Dermis blood vessel endothelial cell (primary cell): ENCODE measurements around the gene KRT4. TPM values are rescaled to one million over a fixed set of nuclear protein-coding genes. Genes with fewer than 3 reads are reported as not detected.
"Not testable (repeated sequence)": the region's sequence is repeated elsewhere in the genome, so short reads cannot be mapped to it uniquely, and the experiment has no call there.

ENCODE experiments used
- DNase-seq: peaks from one replicate; pipeline ENCODE4 v3.0.0; 2010
- total RNA-seq: library from RNA; depleted of rRNA; stranded (reverse); fragments of >200 nt; gene quantifications from 2 replicates; pipeline ENCODE4 v1.2.3, GENCODE V29; 2014

The KRT4 gene
- total RNA-seq, 1 donor from 2014 or later: not detected

DNA sequence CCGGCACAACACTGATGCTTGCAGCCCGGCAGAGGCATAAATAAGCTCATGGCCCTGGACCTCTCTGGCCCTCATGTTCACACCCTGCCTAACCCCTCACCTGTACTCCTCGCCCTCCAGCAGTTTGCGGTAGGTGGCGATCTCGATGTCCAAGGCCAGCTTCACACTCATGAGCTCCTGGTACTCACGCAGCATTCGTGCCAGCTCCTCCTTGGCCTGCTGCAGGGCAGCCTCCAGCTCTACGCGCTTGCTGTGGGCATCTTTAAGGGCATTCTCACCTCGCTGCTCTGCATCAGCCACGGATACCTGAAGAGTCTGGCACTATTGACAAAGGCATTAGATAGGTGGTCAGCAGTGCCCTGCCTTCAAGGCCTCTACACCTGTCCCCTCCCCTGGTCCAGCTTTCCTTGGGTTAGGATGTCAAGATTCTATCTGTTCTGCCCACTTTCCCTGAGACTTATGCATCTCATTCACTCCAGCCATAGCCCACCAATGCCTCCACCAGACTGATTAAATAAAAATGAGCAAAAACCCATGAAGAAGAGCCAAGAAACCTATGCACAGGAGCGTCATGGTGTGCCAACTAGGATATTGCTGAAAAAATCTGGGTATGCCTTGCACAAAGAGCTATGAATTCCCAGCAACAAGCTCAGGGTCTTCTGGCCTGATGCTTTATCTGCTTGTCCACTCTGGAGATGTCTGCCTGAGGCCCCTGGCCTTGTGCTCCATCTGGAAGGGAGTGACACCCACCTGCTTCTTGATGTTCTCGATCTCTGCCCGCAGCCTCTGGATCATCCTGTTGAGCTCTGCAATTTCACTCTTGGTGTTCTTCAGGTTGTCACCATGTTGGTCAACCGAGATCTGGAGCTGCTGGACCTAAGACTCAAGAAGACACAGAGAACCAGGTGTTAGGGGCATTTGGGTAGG lies 6.1 kb downstream of the KRT4 start:
- no peak for DNase-seq

DNA sequence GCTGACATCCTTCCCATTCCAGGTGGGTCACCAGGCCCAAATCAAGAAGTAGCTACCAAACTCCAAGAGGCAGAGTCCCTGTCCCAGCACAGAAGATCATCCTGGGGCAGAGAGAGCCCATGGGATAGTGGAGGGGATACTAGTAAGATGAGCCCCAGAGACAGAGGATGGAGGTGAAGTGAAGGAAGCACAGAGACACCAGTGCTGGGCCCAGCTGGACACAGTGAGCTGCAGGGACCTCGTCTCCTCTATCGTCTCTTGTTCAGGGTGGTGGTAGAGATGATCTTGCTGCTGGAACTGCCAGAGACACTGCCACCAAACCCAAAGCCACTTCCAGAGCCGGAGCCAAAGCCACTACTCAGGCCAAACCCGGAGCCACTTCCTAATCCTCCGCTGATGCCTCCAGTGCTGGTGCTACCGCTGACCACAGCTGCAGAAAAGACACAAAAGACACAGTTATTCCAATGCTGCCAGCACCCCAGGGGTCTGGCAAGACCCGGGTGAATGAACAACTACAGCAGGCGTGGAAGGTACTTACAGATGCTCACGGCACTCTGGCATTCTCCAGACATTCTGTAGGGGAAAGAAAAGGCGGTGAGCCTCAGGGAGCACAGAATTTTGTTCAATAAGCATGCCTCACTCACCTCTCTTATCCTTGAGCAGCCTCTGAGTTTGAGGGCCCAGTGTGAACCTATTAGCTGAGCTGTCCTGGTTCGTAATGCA lies 6.9 kb downstream of the KRT4 start:
- no peak for DNase-seq

DNA sequence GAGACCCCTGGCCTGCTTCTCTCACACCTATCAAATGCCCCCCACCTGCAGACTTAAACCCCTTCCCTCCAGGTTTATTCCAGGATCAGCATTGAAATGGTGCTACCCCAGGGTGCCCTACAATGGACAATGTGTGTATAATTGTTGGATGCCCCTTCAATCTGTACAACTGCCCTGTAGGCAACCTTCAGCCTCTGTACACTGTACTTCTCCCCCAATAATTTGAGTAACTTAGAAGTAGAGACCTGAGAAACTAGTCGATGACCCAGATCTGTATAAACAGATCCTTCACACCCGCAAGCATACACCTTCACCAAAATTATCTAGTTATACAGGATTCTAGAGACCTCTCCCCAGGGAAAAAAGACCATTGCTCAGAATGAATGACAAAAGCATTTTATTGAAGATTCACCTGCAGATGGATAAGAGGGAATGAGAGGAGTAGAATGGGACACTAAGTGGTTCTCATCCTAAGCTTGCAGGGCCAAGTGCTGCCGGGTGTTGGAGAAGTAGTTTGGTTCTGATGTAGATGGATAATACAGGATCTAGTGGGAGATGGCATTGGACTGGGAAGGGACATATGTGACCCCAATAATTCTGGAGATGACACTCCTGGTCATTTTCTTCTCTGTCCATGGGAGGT lies 7.6 kb downstream of the KRT4 start:
- no peak for DNase-seq

DNA sequence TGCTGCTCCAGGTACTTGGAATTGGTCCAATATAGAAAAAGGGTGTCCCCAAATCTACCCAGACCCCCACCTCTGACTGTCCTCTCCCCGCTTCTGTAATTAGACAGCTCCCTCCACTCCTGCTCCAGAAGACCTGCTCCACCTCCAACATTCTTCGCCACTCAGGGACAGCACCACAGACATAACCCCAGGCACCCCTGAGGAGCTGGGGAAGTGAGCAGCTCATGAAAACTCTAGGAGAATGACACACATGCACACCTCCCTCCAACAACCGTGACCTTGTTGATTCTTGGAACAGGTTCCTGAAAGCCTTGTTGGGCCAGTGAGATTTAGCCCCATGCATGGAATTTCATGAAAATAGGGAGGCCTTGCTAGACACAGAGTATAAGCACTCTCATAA lies 8.2 kb downstream of the KRT4 start:
- no peak for DNase-seq

DNA sequence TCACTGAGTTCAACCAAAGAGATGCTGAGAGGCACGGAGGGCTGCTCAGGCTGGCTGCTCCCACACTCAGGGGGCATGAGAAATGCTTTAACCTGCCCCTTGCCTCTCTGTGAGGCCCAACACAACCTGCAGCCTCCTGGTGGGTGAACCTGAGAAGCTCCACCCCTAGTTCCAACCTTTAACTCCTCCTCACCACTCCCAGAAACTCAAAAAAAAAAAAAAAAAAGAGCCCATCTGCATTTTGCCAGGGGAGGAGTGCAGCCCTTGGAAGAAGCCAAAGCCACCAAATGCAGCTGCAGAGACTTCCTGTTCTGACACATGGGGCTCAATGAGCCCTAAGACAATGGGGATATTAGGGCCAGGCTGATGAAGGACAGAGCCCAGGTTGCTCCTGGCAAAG lies 8.9 kb downstream of the KRT4 start:
- DNase-seq: no peak

DNA sequence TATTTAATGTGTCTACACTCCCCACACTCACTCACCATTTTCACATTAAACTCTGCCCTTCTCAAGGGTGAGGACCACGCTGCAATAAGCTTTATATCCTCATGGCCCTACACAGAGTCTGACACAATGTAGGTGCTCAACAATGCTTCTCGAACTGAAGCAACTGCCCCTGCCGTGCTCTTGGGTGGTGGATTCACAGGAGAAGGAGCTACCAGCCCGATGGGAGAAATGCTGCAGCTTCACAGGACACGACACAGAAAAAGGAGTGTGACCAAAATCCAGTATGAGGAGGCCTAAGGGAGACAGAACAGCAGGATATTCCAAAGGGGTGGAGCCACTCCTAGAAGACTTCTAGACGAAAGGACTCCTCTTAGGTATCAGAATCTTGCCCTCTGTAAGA lies 11.5 kb downstream of the KRT4 start:
- DNase-seq: no peak

DNA sequence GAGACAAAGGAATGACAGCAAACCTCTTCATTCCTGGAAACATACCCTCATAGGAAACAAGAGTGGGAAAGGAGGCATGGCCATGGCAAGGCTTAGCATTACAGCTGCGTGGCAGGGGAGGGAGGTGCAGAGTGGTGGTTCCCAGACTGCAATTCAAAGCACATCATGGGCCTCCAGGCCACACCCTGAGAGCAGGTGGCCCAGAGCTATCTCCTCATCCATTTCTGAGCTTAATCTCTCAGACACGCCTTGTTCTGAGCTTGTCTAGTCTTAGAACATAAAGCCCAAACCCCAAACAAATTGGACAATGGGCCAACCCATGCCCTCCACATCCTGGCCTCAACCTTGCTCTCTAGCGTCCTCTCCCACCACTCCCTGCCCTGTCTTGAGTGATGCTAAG lies 12.1 kb downstream of the KRT4 start:
- no peak for DNase-seq

DNA sequence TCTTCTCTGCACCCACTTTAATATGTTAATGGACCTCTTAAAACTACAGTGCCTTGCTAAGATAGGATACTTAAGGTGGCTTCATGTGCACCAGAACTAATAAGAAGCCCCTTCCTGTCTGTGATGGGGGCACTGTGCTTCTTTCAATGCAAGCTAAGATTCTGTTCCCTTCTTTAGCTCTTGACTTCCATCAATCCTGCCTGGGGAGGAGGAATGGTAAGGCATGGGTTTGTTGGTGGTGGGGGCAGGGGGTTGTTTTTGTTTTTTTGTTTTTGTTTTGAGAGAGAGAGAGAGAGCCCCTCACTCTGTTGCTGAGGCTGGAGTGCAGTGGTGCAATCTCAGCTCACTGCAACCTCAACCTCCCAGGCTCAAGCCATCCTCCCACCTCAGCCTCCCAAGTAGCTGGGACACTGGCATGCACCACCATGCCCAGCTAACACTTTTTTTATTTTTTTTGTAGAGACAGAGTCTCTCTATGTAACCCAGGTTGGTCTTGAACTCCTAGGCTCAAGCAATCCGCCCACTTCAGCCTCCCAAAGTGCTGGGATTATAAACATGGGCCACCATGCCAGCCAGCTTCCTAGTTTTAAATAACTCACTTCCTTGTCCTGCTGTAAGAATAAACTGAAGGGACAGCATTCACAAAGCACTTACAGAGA lies 13.5 kb downstream of the KRT4 start:
- no peak for DNase-seq

DNA sequence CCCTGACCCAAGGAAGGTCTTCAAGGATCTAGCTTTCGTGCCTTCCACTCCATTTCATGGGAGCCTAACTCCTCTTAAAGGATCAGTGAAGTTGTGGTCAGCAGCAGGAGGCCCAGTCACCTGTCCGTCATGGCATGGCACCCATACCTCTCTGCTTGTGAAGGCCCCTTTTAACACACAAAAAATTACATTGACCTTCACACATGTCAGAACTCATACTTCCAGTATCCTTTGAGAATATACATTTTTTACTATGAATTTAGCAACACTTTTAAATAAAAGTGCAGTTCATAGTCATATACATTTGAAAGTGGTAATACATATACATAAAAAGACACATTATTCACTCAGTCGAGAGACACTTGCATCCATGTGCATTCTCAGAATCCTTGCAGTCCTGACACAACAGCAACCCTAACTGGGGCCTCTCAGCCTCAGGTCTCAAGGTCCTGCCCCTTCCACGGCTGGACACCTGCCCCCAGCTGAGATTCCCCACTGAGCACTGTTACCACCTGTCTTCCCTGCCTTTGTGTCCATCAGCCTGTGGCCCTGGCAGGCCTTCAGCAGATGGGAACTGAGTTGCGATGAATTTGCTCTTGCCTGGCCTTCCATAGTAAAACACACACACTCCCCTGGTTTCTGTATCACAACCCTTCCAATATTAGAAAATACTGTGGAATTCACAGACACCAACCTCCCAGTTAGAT lies 14.3 kb downstream of the KRT4 start:
- DNase-seq: no peak

DNA sequence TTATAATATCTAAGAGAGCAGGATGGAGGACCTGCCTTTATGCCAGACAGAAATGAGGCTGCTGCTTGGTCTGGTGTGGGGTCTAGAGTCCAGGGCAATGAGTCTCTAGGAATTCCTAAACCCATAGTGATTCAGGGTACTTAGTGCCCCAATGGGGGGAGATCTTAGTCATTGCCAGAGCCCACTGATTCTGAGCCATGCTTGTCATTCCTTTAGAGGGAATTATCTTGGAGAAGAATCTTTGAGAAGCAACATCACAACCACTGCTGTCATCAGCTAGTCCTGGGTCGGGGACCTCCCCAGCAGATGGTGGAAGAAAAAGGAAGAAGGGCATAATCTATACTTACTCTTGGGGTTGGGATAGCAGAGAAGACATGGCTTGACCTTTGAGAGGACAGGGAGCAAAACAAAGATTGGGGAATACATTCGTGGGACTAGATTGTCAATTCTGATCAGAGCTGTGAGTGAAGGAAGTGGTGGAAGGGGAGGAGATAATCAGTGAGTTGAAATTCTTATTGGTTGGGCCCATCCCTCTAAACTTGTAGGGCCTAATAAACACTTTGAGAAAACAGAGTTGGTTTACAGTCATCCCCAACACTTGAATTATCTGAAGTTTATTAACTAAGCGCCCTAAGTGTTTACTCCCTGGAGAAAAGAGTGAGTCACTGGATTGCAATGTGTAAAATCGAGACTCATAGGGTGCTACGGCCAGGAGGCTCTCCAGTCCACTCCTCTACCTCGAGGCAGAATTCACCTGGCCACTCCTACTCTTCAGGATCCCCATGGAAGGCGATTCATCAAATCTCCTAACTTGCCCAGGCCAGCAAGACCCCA lies 15.0 kb downstream of the KRT4 start:
- no peak for DNase-seq

DNA sequence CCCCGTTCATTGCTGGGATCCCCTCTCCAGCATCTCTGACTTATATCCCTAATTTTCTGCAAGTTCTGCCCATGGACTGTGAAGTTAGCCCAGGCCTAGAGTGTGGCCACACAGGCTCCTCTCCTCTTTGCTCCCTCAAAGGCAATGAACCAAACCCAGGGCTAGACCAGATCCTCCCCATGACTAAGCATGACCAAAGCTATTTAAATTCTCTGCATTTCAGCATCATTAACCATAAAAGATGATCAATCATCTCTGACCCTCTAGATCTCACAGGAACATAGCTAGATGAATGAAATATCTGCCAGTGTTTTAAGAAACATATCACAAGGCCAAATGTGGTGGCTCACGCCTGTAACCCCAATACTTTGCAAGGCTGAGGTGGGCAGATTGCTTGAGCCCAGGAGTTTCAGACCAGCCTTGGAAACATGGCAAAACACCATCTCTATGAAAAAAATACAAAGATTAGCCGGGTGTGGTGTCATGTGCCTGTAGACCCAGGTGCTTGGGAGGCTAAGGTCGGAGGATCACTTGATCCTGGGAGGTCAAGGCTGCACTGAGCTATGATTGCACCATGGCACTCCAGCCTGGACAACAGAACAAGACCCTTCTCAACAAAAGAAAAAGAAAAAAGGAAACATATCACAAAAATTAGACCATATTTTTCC lies 15.8 kb downstream of the KRT4 start:
- DNase-seq: no peak

DNA sequence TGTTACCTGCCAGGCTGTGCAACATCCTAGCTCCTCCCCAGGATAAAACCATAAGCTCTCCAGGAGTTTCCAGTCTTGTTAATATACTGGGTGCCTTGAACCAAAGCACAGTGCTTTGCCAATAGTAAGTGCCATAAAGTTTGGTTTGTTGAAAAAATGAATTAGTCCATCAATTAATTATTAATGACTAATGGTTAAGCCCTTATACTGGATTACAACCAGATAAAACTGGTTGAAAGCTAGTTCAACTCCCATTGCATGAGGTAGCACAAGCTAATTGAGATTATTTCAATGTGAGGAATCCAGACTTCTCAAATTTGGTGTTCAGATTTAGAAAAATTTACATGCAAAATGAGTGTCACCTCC lies 16.4 kb downstream of the KRT4 start:
- no peak for DNase-seq

DNA sequence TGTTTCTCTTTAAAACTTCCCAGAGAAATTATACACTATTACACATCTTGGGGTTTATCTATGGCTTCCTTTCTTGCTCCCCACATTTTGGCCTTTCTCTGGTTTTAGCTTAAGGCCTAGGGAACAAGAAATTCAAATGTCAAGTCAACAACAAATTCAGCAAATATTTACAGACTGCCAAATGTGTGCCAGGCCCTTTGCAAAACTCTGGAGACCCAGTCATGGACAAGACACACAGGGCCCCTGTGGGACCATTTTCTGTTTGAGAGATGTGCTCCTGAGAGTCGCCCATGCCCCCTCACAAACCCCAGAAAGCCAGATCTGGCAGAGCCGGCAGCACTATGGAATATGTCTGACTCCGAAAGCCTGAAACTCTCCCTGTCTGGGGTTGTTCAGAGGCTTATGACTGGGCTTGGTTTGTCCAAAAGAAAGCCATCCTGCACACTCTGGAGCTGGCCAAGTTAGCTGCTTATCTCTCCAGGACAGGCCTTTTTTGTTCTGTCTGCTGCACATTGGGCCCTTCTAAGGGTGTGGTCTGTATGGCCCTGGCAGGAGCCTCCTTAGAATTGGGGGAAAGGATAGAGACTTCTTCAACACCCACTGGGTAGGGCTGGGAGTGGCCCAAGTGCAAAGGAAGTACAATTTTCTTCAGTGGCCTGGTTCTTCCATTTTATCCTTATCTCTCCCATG lies 16.9 kb downstream of the KRT4 start:
- DNase-seq: no peak

DNA sequence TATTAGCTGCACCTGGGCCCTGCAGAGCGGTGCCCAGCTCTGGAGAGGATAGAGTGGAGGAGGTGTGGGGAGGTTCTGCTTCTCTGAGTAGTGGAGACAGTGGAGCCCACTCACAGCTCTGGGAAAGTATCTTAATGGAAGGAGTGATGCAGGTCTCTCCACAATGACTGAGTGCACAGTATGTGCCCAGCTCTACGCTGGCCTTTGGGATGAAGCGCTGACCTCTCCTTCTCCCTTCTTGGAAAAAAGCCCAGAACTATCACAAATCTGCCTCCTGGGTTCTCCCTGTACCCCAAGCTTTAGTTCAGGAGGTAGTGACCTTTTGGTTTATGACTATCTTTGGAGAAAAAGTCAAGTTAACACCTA lies 17.5 kb downstream of the KRT4 start:
- DNase-seq: no peak

DNA sequence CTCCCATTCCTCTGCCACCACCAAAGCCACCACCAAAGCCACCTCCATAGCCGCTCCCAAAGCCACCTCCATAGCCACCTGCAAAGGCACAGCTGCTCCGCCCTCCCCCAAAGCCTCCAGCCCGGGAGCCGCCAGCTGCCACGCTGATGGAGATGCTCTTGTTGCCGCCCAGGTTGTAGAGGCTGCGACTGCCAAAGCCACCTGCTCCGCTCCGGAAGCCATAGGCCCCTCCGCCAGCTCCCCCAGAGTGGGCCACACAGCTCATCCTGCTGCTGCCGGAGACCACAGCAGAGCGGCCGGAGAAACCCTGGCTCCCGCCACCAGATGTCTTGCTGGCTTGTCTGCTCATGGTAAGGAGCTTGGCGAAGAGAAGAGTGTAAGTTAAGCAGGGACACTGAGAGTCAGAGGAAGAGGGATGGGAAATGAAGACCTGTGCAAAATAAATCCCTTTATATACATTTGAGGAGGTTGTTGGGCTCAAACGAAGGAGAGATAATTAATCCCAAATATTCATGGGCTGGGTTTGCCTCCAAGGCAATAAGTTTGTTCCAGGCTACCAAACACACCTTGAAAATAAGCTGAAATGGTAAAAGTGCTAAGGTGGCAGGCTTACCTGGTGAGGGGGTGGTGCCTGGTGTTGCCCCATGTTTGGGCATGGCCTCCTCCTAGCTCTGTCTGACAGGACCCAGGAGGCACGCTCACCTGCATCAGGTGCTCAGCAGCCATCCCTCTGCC lies 18.1 kb downstream of the KRT4 start, which contains the start of gene KRT3:
KRT3 (minus strand) TSS at position 424 of the 735 bp plus-strand sequence; CDS start at position 349, 75 bp downstream.
- no peak for DNase-seq

DNA sequence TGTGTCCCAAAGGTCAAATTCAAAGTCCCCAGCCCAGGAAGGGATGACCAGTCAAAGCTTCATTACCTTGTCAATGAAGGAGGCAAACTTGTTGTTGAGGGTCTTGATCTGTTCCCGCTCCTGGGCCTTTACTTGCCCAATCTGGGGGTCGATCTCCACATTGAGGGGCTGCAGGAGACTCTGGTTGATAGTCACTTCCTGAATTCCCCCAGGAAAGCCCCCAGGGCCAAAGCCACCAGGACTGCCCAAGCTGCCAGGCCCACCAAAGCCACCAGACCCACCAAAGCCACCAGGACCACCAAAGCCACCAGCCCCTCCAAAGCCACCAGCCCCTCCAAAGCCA lies 18.6 kb downstream of the KRT4 start:
- DNase-seq: not testable (repeated sequence)

DNA sequence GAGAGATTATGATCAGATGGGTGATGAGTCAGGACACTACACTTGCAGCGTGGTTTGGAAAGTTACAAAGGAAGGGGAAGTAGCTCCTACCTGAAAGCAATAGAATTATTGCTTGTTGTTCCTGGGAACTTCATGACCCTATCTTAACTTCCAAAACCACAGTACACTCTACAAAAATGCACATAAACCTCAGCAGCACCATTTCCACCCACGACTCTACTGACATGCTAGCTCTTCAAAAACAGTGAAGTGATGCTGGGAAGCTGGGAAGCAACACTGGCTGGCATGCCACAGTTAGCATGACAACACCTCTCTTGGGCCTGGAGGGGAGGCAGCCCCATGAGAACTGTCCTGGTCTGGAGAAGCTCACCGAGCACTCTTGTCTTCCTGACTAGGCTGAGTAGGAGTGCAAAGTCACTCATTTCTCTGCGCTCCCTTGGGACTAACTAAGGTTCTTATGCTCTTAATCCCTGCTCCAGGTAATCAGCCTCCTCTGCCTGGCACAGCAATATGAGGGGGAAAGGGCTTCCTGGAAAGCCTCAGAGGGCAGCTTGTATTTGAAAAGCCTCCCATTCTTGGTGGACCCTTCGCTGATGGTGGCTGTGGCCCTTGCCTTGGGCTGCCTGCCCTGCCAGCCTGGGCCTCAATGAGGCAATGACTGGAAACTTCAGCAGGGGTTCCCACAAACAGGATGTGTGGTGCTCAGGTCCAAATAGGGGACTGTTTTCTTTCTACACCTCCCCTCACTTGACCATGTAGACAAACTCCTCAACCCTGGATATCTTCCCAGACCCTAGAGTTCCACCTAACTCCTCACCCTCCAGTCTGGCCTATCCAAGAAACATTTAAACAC lies 19.2 kb downstream of the KRT4 start:
- DNase-seq: no peak

DNA sequence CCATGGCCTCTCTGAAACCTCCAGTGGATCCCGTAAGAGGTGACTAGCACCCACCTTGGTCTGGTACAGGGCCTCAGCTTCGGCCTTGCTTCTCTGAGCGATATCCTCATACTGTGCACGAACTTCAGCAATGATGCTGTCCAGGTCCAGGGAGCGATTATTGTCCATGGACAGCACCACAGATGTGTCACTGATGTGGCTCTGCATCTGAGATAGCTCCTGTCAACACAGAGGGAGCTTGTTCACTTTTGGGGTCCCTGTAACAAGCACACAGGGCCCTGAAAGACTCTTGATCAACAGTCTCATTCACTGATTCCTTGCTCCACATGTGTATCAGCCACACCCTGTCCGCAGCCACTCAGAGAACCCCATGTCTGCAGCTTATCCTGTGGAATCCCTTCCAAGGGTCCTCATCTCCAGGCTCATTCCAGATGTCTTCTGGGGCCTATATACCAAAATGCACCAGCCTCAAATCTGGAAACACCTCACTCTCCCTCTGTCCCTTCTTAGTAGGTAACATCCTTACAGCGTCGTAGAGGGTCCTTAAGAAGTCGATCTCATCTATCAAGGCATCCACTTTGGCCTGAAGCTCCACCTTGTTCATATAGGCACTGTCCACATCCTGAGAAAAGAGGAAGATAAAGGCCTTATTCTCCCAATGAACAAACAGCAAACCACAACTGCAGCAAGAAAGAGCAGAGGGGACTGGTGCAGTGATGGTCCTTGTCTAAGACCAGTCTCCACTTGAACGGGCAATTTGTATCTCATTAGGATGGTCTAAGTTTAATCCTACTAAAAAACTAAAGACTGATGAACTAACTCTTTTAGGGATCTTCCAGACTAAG lies 21.5 kb downstream of the KRT4 start:
- no peak for DNase-seq
